Neural progenitor cell (in vitro differentiated cells): ENCODE measurements around the gene GOPC. TPM values are rescaled to one million over a fixed set of nuclear protein-coding genes. Genes with fewer than 3 reads are reported as not detected.
A peak's percentile ranks its signal among the peaks of the same experiment; 100 is the strongest.

Source experiments
- DNase-seq: peaks from one replicate; pipeline ENCODE4 v3.0.0-alpha.2; 2016; ENCODE audit warnings: low spot score
- H2AFZ ChIP-seq: fragments of 200-600 bp; sonication (generic); replicated peaks from 2 replicates; pipeline ENCODE4 v1.6.1; 2016; ENCODE audit warnings: antibody characterized with exemption
- H3F3A ChIP-seq: fragments of 200-600 bp; sonication (generic); 2 replicates; pipeline ENCODE4 v1.6.1; 2016; ENCODE audit warnings: antibody characterized with exemption, low read depth
- H3K27ac ChIP-seq: fragments of 200-600 bp; sonication (generic); 2 replicates; pipeline ENCODE4 v1.5.1; 2016; ENCODE audit warnings: mild to moderate bottlenecking
- H3K27me3 ChIP-seq: fragments of 200-600 bp; sonication (generic); 2 replicates; pipeline ENCODE4 v1.6.1; 2016; ENCODE audit warnings: mild to moderate bottlenecking, moderate library complexity
- H3K36me3 ChIP-seq: fragments of 200-600 bp; sonication (generic); 2 replicates; pipeline ENCODE4 v1.5.1; 2016
- H3K4me1 ChIP-seq: fragments of 200-600 bp; sonication (generic); 2 replicates; pipeline ENCODE4 v1.6.1; 2016; ENCODE audit warnings: mixed run types
- H3K4me2 ChIP-seq: fragments of 200-600 bp; sonication (generic); 2 replicates; pipeline ENCODE4 v1.6.1; 2016
- H3K4me3 ChIP-seq: fragments of 200-600 bp; sonication (generic); 2 replicates; pipeline ENCODE4 v1.5.1; 2016
- H3K79me2 ChIP-seq: fragments of 200-600 bp; sonication (generic); 2 replicates; pipeline ENCODE4 v1.6.1; 2016; ENCODE audit warnings: low read depth
- H3K9ac ChIP-seq: fragments of 200-600 bp; sonication (generic); 2 replicates; pipeline ENCODE4 v1.6.1; 2016
- H3K9me3 ChIP-seq: fragments of 200-600 bp; sonication (generic); 2 replicates; pipeline ENCODE4 v1.5.1; 2016; ENCODE audit warnings: low read depth
- H4K20me1 ChIP-seq: fragments of 200-600 bp; sonication (generic); 2 replicates; pipeline ENCODE4 v1.6.1; 2016; ENCODE audit warnings: low read depth
- H3K27ac Mint-ChIP-seq: 3 replicates; pipeline ENCODE4 v1.8.0; 2021; ENCODE audit warnings: mixed read lengths
- H3K27me3 Mint-ChIP-seq: 2 replicates; pipeline ENCODE4 v1.8.0; 2022; ENCODE audit warnings: low read depth, mild to moderate bottlenecking, inconsistent platforms, moderate library complexity, mixed read lengths; ENCODE audit not compliant: insufficient read depth
- H3K36me3 Mint-ChIP-seq: 3 replicates; pipeline ENCODE4 v1.8.0; 2021; ENCODE audit warnings: mixed read lengths
- H3K4me1 Mint-ChIP-seq: 3 replicates; pipeline ENCODE4 v1.8.0; 2021; ENCODE audit warnings: mixed read lengths
- H3K4me3 Mint-ChIP-seq: 3 replicates; pipeline ENCODE4 v1.8.0; 2021; ENCODE audit warnings: mild to moderate bottlenecking, moderate library complexity, mixed read lengths
- H3K9me3 Mint-ChIP-seq: 3 replicates; pipeline ENCODE4 v1.8.0; 2020; ENCODE audit warnings: mixed read lengths
- EZH2 ChIP-seq: fragments of 200-600 bp; sonication (generic); IDR thresholded peaks from 2 replicates; pipeline ENCODE4 v1.6.1; 2017; ENCODE audit warnings: antibody characterized with exemption, mild to moderate bottlenecking, moderate library complexity
- EZH2phosphoT487 ChIP-seq: fragments of 200-600 bp; sonication (generic); IDR thresholded peaks from 2 replicates; pipeline ENCODE4 v1.6.1; 2017; ENCODE audit warnings: antibody characterized with exemption
- total RNA-seq: library from RNA; depleted of rRNA; stranded (reverse); fragments of >200 nt; gene quantifications from 2 replicates; pipeline ENCODE4 v1.2.3, GENCODE V29; 2015; ENCODE audit warnings: low replicate concordance
- TF ChIP-seq, protein P1 (sequence below): fragments of 200-600 bp; sonication (generic); IDR thresholded peaks from 2 replicates; pipeline ENCODE4 v1.5.1; 2017; ENCODE audit warnings: antibody characterized with exemption, mild to moderate bottlenecking

The GOPC gene
- total RNA-seq, 1 donor from 2014 or later = 39.2 TPM

DNA sequence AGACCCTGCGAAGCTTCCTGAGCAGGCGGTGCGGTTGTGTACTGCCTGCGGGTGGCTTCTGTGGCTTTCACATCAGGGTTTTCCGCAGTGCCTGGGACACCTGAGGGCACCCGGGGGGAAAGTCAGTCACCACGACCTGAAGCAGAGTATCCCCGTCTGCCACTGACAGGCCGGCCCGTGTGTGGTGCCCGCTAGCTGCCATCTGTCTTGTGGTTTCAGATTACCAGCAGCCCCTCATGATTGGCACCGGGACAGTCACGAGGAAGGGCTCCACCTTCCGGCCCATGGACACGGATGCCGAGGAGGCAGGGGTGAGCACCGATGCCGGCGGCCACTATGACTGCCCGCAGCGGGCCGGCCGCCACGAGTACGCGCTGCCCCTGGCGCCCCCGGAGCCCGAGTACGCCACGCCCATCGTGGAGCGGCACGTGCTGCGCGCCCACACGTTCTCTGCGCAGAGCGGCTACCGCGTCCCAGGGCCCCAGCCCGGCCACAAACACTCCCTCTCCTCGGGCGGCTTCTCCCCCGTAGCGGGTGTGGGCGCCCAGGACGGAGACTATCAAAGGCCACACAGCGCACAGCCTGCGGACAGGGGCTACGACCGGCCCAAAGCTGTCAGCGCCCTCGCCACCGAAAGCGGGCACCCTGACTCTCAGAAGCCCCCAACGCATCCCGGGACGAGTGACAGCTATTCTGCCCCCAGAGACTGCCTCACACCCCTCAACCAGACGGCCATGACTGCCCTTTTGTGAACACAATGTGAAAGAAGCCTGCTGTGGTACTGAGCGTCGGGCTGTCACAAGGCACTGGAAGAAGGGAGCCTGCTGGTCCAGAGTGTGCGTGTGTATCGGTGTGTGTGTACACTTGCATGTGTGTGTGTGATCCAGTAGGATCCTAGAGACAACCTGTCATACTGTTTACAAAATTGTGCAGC lies 54.4 kb downstream of the GOPC start:
- H4K20me1 ChIP-seq = no peaks in the 10 kb centered on the region
- H3K4me1 Mint-ChIP-seq = no peaks in the 10 kb centered on the region

DNA sequence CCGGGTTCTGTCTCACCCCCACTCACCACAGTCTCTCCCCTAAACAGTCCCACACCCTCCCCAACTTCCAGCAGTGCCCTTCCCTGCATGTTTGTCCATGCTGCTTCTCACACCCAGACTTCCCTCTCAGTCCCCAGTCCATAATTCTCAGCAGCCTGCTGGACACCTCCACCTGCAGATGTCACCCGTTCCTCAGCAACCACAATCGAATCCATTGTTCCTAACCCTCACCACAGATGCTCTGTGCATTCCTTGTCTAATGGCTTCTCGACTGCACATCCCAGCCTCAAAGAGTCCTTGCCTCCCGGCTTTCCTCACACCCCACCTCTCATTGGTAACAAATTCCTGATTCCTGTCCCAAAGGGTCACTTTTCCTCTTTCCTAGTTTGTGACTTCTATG lies 55.6 kb downstream of the GOPC start:
- no peaks in the 10 kb centered on the region for H3K9me3 ChIP-seq
- Mint-ChIP-seq H3K9me3 (no peaks in the 10 kb centered on the region), H3K4me3 (no peak overlapping the region), H3K4me1 (no peaks in the 10 kb centered on the region), H3K27me3 (no peaks in the 10 kb centered on the region), H3K36me3 (no peaks in the 10 kb centered on the region), H3K27ac (peak overlapping the region; percentile 40)
- H2AFZ ChIP-seq = no peak overlapping the region
- TF ChIP-seq EZH2phosphoT487 = no peak
- no peak for TF ChIP-seq EZH2
- TF ChIP-seq, protein P1, sequence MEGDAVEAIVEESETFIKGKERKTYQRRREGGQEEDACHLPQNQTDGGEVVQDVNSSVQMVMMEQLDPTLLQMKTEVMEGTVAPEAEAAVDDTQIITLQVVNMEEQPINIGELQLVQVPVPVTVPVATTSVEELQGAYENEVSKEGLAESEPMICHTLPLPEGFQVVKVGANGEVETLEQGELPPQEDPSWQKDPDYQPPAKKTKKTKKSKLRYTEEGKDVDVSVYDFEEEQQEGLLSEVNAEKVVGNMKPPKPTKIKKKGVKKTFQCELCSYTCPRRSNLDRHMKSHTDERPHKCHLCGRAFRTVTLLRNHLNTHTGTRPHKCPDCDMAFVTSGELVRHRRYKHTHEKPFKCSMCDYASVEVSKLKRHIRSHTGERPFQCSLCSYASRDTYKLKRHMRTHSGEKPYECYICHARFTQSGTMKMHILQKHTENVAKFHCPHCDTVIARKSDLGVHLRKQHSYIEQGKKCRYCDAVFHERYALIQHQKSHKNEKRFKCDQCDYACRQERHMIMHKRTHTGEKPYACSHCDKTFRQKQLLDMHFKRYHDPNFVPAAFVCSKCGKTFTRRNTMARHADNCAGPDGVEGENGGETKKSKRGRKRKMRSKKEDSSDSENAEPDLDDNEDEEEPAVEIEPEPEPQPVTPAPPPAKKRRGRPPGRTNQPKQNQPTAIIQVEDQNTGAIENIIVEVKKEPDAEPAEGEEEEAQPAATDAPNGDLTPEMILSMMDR = no peak
- no peaks in the 10 kb centered on the region for H3K36me3 ChIP-seq
- no peak for DNase-seq
- H3F3A ChIP-seq = no peaks in the 10 kb centered on the region
- no peaks in the 10 kb centered on the region for H3K27me3 ChIP-seq
- no peak overlapping the region for H3K9ac ChIP-seq
- H3K79me2 ChIP-seq = no peaks in the 10 kb centered on the region
- no peak overlapping the region for H3K4me2 ChIP-seq
- no peaks in the 10 kb centered on the region for H4K20me1 ChIP-seq
- no peak overlapping the region for H3K27ac ChIP-seq
- no peaks in the 10 kb centered on the region for H3K4me1 ChIP-seq
- H3K4me3 ChIP-seq = no peak overlapping the region

More for the DNA sequence above, 54.4 kb downstream of the GOPC start:
- no peak for DNase-seq
- TF ChIP-seq, protein P1 = no peak
- TF ChIP-seq EZH2 (no peak), EZH2phosphoT487 (no peak)
- peaks cover 7% of the 10 kb centered on the region for H3F3A ChIP-seq
- no peak overlapping the region for H3K4me2 ChIP-seq
- no peak overlapping the region for H2AFZ ChIP-seq
- H3K9me3 ChIP-seq = no peaks in the 10 kb centered on the region
- no peak overlapping the region for H3K27ac Mint-ChIP-seq
- H3K9me3 Mint-ChIP-seq = no peaks in the 10 kb centered on the region
- H3K27me3 Mint-ChIP-seq = no peaks in the 10 kb centered on the region
- no peak overlapping the region for H3K9ac ChIP-seq
- no peak overlapping the region for H3K4me3 Mint-ChIP-seq
- H3K36me3 Mint-ChIP-seq = no peaks in the 10 kb centered on the region
- H3K36me3 ChIP-seq = no peaks in the 10 kb centered on the region
- no peaks in the 10 kb centered on the region for H3K79me2 ChIP-seq
- H3K4me1 ChIP-seq = peaks cover 7% of the 10 kb centered on the region
- H3K27me3 ChIP-seq = no peaks in the 10 kb centered on the region
- H3K27ac ChIP-seq = no peak overlapping the region
- H3K4me3 ChIP-seq = no peak overlapping the region

DNA sequence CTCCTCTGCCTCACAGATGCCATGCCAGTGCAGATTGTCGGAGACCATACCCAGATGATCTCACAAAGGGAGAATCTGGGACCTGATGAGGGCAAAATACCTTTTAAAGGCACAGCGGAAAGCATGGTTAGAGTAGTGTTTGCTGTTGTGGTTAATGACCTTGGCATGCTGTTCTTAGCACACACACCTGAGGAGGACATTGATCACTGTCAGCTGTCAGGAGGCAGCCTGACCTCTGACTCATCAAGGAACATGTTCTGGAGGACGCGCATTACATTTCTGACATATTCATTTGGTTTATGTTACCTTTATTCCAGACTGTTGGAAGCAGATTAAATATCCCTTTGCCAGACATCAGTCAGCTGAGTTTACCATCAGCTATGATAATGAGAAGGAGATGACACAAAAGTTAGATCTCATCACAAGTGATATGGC lies 57.1 kb downstream of the GOPC start:
- no peaks in the 10 kb centered on the region for H3K36me3 ChIP-seq
- no peaks in the 10 kb centered on the region for H3K27me3 ChIP-seq
- H3K4me3 Mint-ChIP-seq = no peak overlapping the region
- H3K27ac ChIP-seq = no peak overlapping the region
- H2AFZ ChIP-seq = no peak overlapping the region
- H3K27ac Mint-ChIP-seq = no peak overlapping the region
- peaks cover under 1% of the 10 kb centered on the region for H3K36me3 Mint-ChIP-seq
- H3K4me1 ChIP-seq = no peaks in the 10 kb centered on the region
- no peak overlapping the region for H3K9ac ChIP-seq
- no peaks in the 10 kb centered on the region for H3F3A ChIP-seq
- no peak for DNase-seq
- H3K79me2 ChIP-seq = no peaks in the 10 kb centered on the region
- no peaks in the 10 kb centered on the region for H3K9me3 ChIP-seq
- TF ChIP-seq EZH2 (no peak), EZH2phosphoT487 (no peak)
- TF ChIP-seq, protein P1 = no peak
- no peak overlapping the region for H3K4me3 ChIP-seq
- no peaks in the 10 kb centered on the region for H3K9me3 Mint-ChIP-seq
- no peaks in the 10 kb centered on the region for H4K20me1 ChIP-seq
- H3K4me2 ChIP-seq = no peak overlapping the region
- H3K27me3 Mint-ChIP-seq = no peaks in the 10 kb centered on the region
- H3K4me1 Mint-ChIP-seq = no peaks in the 10 kb centered on the region
